ENCODE data around the gene CDC42BPB.

GRCh38 chr14:102909911-102910310, 147.4 kb downstream of the CDC42BPB start:
- no peak for TF ChIP-seq EZH2 (IDR thresholded peaks at IDR 0.05; ENCODE audit: borderline replicate concordance, low read length)
- TF ChIP-seq CTCF (conservative IDR thresholded peaks at IDR 0.05 in 1 of 2, IDR thresholded peaks at IDR 0.05 in 1 of 2; ENCODE audit: extremely low read depth in 1 of 2, insufficient read depth in 1 of 2, low read depth in 1 of 2, low read length in 2 of 2) = no peak

All from mammary epithelial cell (primary cell).